HFFc6 (cell line): ENCODE data around the gene TMEM109. TPM values are rescaled to one million over a fixed set of nuclear protein-coding genes. Genes with fewer than 3 reads are reported as not detected.

ENCODE experiments used
- DNase-seq: peaks from one replicate; pipeline ENCODE4 v3.0.0-alpha.2; 2018
- H3K27ac Mint-ChIP-seq: 2 replicates; pipeline ENCODE4 v1.8.0; 2020; ENCODE audit warnings: mild to moderate bottlenecking, mixed read lengths
- H3K27me3 Mint-ChIP-seq: 2 replicates; pipeline ENCODE4 v1.8.0; 2021; ENCODE audit warnings: mild to moderate bottlenecking, moderate library complexity, mixed read lengths; ENCODE audit not compliant: insufficient read depth
- H3K36me3 Mint-ChIP-seq: 2 replicates; pipeline ENCODE4 v1.8.0; 2021; ENCODE audit warnings: low read depth, mixed read lengths
- H3K4me1 Mint-ChIP-seq: 2 replicates; pipeline ENCODE4 v1.8.0; 2020; ENCODE audit warnings: low read depth, mixed read lengths
- H3K4me3 Mint-ChIP-seq: 2 replicates; pipeline ENCODE4 v1.8.0; 2020; ENCODE audit warnings: mild to moderate bottlenecking, moderate library complexity, mixed read lengths
- H3K9me3 Mint-ChIP-seq: 2 replicates; pipeline ENCODE4 v1.8.0; 2020; ENCODE audit warnings: mild to moderate bottlenecking, mixed read lengths
- CTCF ChIP-seq: fragments of 200-600 bp; sonication (generic); IDR thresholded peaks from 2 replicates; pipeline ENCODE4 v1.5.0; 2021; ENCODE audit warnings: antibody characterized with exemption, mild to moderate bottlenecking
- total RNA-seq, 6 experiments: library from RNA; stranded (reverse); fragmentation: NEBNext Ultra II Directional; extraction: Animal tissue kit (Norgen Biotek cat#: 25700); gene quantifications; 2 replicates in 1 of 6; 3 replicates in 5 of 6; pipeline ENCODE4 v1.2.3, GENCODE V29; 2021

The TMEM109 gene
- total RNA-seq, 6 experiments from 2014 or later, result 74.6 to 101 (median 92.5) TPM

DNA sequence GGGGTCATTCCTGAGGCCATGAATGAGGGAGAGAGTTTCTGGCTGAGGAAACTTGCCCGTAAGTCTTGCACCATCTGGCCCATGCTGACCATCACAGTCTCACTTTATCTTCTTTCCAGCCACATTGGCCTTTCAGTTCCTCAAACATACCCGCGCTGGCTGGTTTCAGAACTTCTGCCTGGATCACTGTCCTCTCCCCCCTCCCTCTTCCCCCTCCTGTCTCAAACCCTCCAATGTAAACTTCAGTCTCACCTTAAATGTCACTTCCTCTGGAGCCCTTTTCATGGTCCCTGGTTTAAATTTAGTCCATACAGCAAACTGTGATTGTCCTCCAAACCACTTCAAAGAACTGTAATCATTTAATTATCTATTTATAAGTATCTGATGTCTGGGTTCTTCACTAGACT, 3.7 kb upstream of the TMEM109 start:
- peaks cover 15% of the 10 kb centered on the region for H3K27me3 Mint-ChIP-seq
- H3K4me3 Mint-ChIP-seq, result no peak overlapping the region
- no peak for DNase-seq
- peaks cover 36% of the 10 kb centered on the region for H3K4me1 Mint-ChIP-seq
- no peak overlapping the region for H3K27ac Mint-ChIP-seq
- H3K9me3 Mint-ChIP-seq, result no peaks in the 10 kb centered on the region
- TF ChIP-seq CTCF, result no peak
- H3K36me3 Mint-ChIP-seq, result no peaks in the 10 kb centered on the region

DNA sequence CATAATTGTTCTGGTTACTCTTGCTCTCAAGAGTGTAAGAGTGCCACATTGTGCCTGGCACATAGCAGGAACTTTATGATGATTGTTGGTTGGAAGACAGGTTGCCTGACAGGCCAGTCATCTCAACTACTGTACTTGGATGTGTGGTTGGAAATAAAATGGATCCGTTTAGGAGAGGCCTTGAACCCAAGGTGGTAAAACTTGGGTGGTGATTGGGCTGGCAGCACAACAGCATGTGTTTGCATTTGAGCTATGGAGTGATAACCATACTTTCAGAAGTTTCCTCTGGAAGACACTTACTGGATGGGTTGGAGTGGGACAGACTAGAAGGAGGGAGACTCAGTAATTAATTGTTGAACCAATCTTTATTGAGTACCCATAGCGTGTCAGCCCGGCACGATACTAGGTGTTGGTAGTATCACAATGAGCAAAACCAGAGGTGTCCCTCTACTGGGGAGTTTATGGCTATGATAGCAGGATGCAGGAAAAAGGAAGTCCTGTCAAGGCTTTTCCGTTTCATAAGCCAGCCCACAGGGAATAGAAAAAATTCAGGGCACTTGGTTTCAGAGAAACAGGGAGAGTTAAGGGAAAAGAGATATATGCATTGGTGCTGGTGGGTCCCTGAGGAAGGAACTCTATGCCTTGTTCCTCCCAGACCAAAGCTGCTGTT, 3.1 kb upstream of the TMEM109 start:
- no peak overlapping the region for H3K4me3 Mint-ChIP-seq
- peak; percentile 24 for TF ChIP-seq CTCF
- no peak for DNase-seq
- H3K9me3 Mint-ChIP-seq, result no peaks in the 10 kb centered on the region
- peaks cover 36% of the 10 kb centered on the region for H3K4me1 Mint-ChIP-seq
- H3K27me3 Mint-ChIP-seq, result peaks cover 15% of the 10 kb centered on the region
- H3K27ac Mint-ChIP-seq, result no peak overlapping the region
- no peaks in the 10 kb centered on the region for H3K36me3 Mint-ChIP-seq

DNA sequence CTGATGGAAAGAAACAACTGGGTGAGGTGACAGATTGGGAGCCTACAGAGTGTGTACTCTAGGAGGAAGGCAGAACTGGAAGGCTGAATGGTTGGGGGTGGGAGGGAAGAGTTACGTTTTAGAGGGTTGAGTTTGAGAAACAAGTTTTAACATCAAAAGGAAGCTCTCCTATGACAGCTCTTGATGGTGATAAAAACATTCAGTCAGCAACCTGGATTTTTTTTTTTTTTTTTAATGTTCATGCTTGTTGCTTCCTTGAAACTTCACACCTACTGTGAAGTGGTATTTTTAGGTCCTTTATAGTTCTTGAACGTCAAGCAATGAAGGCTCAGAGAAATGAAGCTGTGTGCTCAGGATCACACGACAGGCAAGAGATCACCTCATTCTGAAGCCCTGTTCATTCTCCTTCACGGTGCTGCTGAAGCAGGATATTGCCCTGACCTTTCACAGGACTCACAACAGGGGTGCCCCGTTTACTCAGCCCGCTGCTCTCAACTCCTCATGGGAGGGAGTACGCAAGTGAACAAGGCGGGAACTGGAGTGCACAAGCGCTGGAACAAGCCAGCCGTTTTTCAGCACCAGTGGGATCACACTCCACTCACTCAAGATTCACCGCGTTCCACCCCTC, 1.6 kb upstream of the TMEM109 start:
- no peak for DNase-seq
- H3K36me3 Mint-ChIP-seq, result no peaks in the 10 kb centered on the region
- H3K4me3 Mint-ChIP-seq, result no peak overlapping the region
- peaks cover 40% of the 10 kb centered on the region for H3K4me1 Mint-ChIP-seq
- no peak overlapping the region for H3K27ac Mint-ChIP-seq
- TF ChIP-seq CTCF, result no peak
- peaks cover 15% of the 10 kb centered on the region for H3K27me3 Mint-ChIP-seq
- H3K9me3 Mint-ChIP-seq, result no peaks in the 10 kb centered on the region

DNA sequence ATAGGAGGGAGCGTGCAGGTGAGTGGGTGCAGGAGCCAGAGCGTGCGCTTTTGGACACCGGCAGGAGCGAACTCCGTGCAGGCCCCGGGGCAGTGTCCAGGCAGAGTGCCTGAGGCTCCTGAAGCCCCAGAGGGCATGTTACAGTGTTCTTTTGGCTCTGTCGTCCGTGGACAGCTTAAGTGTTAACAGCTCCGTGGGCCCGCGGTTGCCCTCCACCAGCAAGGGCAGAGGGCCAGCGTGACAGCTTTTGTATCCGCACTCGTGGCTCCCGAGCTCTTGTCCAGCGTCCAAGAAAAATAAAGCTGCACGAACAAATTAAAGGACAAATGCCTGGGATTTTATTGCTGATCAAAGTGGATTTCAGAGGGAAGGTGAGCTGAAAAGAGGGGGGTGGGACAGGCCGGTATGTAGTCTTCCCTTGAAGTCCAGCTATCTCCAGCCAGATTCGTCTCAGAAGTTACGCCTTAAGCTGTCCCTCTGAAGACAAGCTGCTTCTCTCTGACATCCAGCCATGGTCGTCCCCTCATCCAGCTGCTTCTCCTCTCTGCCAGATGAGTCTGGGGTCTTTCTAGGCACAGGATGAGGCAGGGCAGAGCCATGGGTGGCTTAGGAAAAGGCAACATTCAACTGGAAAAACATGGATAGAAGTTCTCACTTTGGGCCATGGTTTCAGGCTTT, 968 bp upstream of the TMEM109 start:
- peaks cover 40% of the 10 kb centered on the region for H3K4me1 Mint-ChIP-seq
- H3K36me3 Mint-ChIP-seq, result no peaks in the 10 kb centered on the region
- H3K27me3 Mint-ChIP-seq, result peaks cover 14% of the 10 kb centered on the region
- peak overlapping the region; percentile 95 for H3K4me3 Mint-ChIP-seq
- no peak overlapping the region for H3K27ac Mint-ChIP-seq
- TF ChIP-seq CTCF, result no peak
- DNase-seq, result no peak
- no peaks in the 10 kb centered on the region for H3K9me3 Mint-ChIP-seq

DNA sequence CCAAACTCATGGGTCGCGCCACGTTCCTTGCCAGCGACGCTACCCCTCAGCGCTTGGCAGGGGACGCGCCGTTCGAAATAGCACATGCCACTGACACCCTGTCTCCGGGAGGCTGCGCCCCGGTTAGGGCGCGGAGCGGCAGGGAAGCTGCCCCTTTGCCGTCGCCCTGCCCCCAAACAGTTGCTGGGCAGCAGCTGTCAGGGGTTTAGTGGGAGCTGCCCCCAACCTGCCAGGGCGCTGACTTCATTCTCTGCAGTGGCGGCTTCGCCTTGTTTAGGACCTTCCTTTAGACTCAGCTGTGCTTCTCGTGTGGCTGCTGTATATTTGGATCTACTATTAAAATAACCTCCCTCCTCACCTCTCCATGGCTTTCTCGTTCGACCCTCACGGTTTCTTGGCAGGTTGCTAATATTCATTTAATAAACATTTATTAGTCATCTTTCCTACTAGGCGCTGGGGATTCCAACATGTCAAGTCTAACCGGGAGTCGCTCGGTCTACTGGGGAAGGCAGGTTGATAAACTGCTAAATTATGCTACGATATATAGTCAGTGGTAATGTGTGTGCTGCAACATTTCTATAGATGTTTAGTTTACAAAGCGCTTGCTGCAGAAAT, 782 bp downstream of the TMEM109 start:
- Mint-ChIP-seq H3K27ac (peak overlapping the region; percentile 73), H3K36me3 (no peaks in the 10 kb centered on the region), H3K4me3 (peak overlapping the region; percentile 95), H3K27me3 (peaks cover 5% of the 10 kb centered on the region), H3K9me3 (no peaks in the 10 kb centered on the region), H3K4me1 (peaks cover 58% of the 10 kb centered on the region)
- TF ChIP-seq CTCF, result no peak
- no peak for DNase-seq
